NCI-H345 treated with DMSO at 0.1 percent for 48 hours (cell line): ENCODE results near the gene CDCA4.

Experiments
- DNase-seq: peaks from one replicate; lab custom pipeline; 2025; ENCODE audit not compliant: unreplicated experiment; lab: John Stamatoyannopoulos, UW

Gene CDCA4

GRCh38 chr14:105014631-105015030 is 6.3 kb downstream of the CDCA4 start:
- DNase-seq = no peak

- no peak for DNase-seq
Observed at GRCh38 chr14:105014032-105014431, 6.9 kb downstream of the CDCA4 start.

GRCh38 chr14:105013150-105013785 is 7.6 kb downstream of the CDCA4 start:
- no peak for DNase-seq

GRCh38 chr14:105012171-105012985 is 8.5 kb downstream of the CDCA4 start:
- DNase-seq = no peak

- no peak for DNase-seq
Observed at GRCh38 chr14:105011312-105011990, 9.4 kb downstream of the CDCA4 start.

GRCh38 chr14:105010891-105011291 is 10.0 kb downstream of the CDCA4 start:
- no peak for DNase-seq

- no peak for DNase-seq
Observed at GRCh38 chr14:105010106-105010505, 10.8 kb downstream of the CDCA4 start.

- no peak for DNase-seq
Observed at GRCh38 chr14:105007593-105008264, 13.2 kb downstream of the CDCA4 start.

GRCh38 chr14:105006831-105007592 is 13.9 kb downstream of the CDCA4 start:
- DNase-seq = no peak

GRCh38 chr14:105005929-105006830 is 14.7 kb downstream of the CDCA4 start:
- no peak for DNase-seq

GRCh38 chr14:105005329-105005928 is 15.5 kb downstream of the CDCA4 start:
- no peak for DNase-seq

GRCh38 chr14:104999361-104999760 is 21.5 kb downstream of the CDCA4 start:
- DNase-seq = no peak

- DNase-seq = peak; percentile 82
Observed at GRCh38 chr14:104998801-104999200, 22.1 kb downstream of the CDCA4 start.

- no peak for DNase-seq
Observed at GRCh38 chr14:104996483-104996882, 24.4 kb downstream of the CDCA4 start.

- no peak for DNase-seq
Observed at GRCh38 chr14:104996032-104996431, 24.9 kb downstream of the CDCA4 start.

GRCh38 chr14:104994978-104995377 is 25.9 kb downstream of the CDCA4 start:
- no peak for DNase-seq

- no peak for DNase-seq
Observed at GRCh38 chr14:104993808-104994591, 26.9 kb downstream of the CDCA4 start.

- DNase-seq = no peak
Observed at GRCh38 chr14:104993306-104993705, 27.6 kb downstream of the CDCA4 start.
